Neuronal stem cell (in vitro differentiated cells): ENCODE results near the gene PIGL.
A peak's percentile ranks its signal among the peaks of the same experiment; 100 is the strongest.

Experiments used
- DNase-seq: peaks from one replicate; pipeline ENCODE4 v3.0.0-alpha.2; 2013; ENCODE audit warnings: low spot score
- H2AFZ ChIP-seq: one replicate; pipeline ENCODE4 v1.6.1; 2013; ENCODE audit warnings: mild to moderate bottlenecking, low read length, inconsistent platforms
- H2AK5ac ChIP-seq: 2 replicates; pipeline ENCODE4 v1.6.1; 2013; ENCODE audit warnings: low read depth, mild to moderate bottlenecking, inconsistent platforms, low read length, moderate library complexity, mixed read lengths
- H2BK120ac ChIP-seq: 2 replicates; pipeline ENCODE4 v1.6.1; 2013; ENCODE audit warnings: low read depth, mild to moderate bottlenecking, inconsistent platforms, low read length, moderate library complexity, mixed read lengths
- H2BK12ac ChIP-seq: one replicate; pipeline ENCODE4 v1.6.1; 2013; ENCODE audit warnings: low read length, inconsistent platforms
- H2BK15ac ChIP-seq: 2 replicates; pipeline ENCODE4 v1.6.1; 2013; ENCODE audit warnings: mild to moderate bottlenecking, low read length, inconsistent platforms, mixed read lengths
- H2BK5ac ChIP-seq: one replicate; pipeline ENCODE4 v1.6.1; 2013; ENCODE audit warnings: inconsistent platforms, mild to moderate bottlenecking, low read length, moderate library complexity
- H3K14ac ChIP-seq: one replicate; pipeline ENCODE4 v1.6.1; 2013; ENCODE audit warnings: low read length, inconsistent platforms
- H3K18ac ChIP-seq: 2 replicates; pipeline ENCODE4 v1.6.1; 2013; ENCODE audit warnings: low read length, inconsistent platforms
- H3K23ac ChIP-seq: 2 replicates; pipeline ENCODE4 v1.6.1; 2013; ENCODE audit warnings: low read depth, mild to moderate bottlenecking, mixed read lengths, low read length, inconsistent platforms; ENCODE audit not compliant: poor library complexity
- H3K27ac ChIP-seq: replicated peaks from 3 replicates; pipeline ENCODE4 v1.5.1; 2013; ENCODE audit warnings: low read length, inconsistent platforms
- H3K27me3 ChIP-seq, 3 experiments: 2 replicates each; pipeline ENCODE4 v1.6.1; 2013; ENCODE audit warnings: low read length in 3 of 3, mild to moderate bottlenecking in 2 of 3, inconsistent platforms in 1 of 3, low read depth in 1 of 3, mixed read lengths in 1 of 3, moderate library complexity in 1 of 3; ENCODE audit not compliant: control insufficient read depth in 3 of 3, insufficient read depth in 3 of 3
- H3K36me3 ChIP-seq, 2 donors: replicated peaks in 1 of 2; 2 replicates each; pipeline ENCODE4 v1.6.1; 2013; ENCODE audit warnings: low read length in 2 of 2; ENCODE audit not compliant: control insufficient read depth in 2 of 2, insufficient read depth in 2 of 2
- H3K4ac ChIP-seq: 2 replicates; pipeline ENCODE4 v1.6.1; 2013; ENCODE audit warnings: inconsistent platforms, mild to moderate bottlenecking, low read length, moderate library complexity
- H3K4me1 ChIP-seq, 2 donors: 1 replicate in 1 of 2; 2 replicates in 1 of 2; pipeline ENCODE4 v1.6.1; 2013; ENCODE audit warnings: low read length in 2 of 2, low read depth in 1 of 2; ENCODE audit not compliant: control insufficient read depth in 2 of 2, insufficient read depth in 1 of 2
- H3K4me2 ChIP-seq: one replicate; pipeline ENCODE4 v1.6.1; 2013; ENCODE audit warnings: mild to moderate bottlenecking, low read length, inconsistent platforms; ENCODE audit not compliant: insufficient read depth, poor library complexity, severe bottlenecking
- H3K4me3 ChIP-seq, 2 donors: 2 replicates each; pipeline ENCODE4 v1.5.1; 2013; ENCODE audit warnings: low read length in 2 of 2, mild to moderate bottlenecking in 2 of 2, inconsistent platforms in 1 of 2, moderate library complexity in 1 of 2
- H3K79me1 ChIP-seq: one replicate; pipeline ENCODE4 v1.6.1; 2013; ENCODE audit warnings: low read depth, mild to moderate bottlenecking, inconsistent platforms, low read length, moderate library complexity
- H3K9ac ChIP-seq: one replicate; pipeline ENCODE4 v1.6.1; 2013; ENCODE audit warnings: mild to moderate bottlenecking, low read depth, low read length, inconsistent platforms; ENCODE audit not compliant: poor library complexity
- H3K9me3 ChIP-seq, 2 donors: replicated peaks in 1 of 2; 2 replicates each; pipeline versions ENCODE3 to v1.6.1; 2013; ENCODE audit warnings: low read length in 2 of 2, mild to moderate bottlenecking in 2 of 2, inconsistent platforms in 1 of 2, low read depth in 1 of 2, mixed read lengths in 1 of 2, moderate library complexity in 1 of 2; ENCODE audit not compliant: control insufficient read depth in 2 of 2, insufficient read depth in 1 of 2
- H4K8ac ChIP-seq: one replicate; pipeline ENCODE4 v1.6.1; 2013; ENCODE audit warnings: low read depth, mild to moderate bottlenecking, inconsistent platforms, low read length, moderate library complexity
- H4K91ac ChIP-seq: one replicate; pipeline ENCODE4 v1.6.1; 2013; ENCODE audit warnings: low read length, low read depth, mild to moderate bottlenecking, inconsistent platforms; ENCODE audit not compliant: poor library complexity
- WGBS, 2 donors: extraction: QIAGEN DNeasy Blood & Tissue Kit; methylation state at CpG; one replicate each; pipeline ENCODE4 v1.1.7; 2013; ENCODE audit warnings: missing lambda C conversion rate in 2 of 2, mixed read lengths in 1 of 2; ENCODE audit not compliant: insufficient read length in 2 of 2, insufficient replicate concordance in 1 of 2; ENCODE audit errors: extremely low coverage in 2 of 2; 5-methylcytosine and 5-hydroxymethylcytosine counted together

Gene PIGL

GRCh38 chr17:16285646-16286008 lies 68.6 kb downstream of the PIGL start:
- H3K9ac ChIP-seq = no peak overlapping the region
- peaks cover 11 to 23% of the 10 kb centered on the region in 2 donors for H3K4me1 ChIP-seq
- no peak overlapping the region for H3K18ac ChIP-seq
- H3K23ac ChIP-seq = no peak overlapping the region
- H3K27ac ChIP-seq = no peak overlapping the region
- no CpG with 5 or more reads among the region's 6 CpGs for WGBS, 2 donors
- H3K36me3 ChIP-seq = no peaks in the 10 kb centered on the region
- no peaks in the 10 kb centered on the region for H3K27me3 ChIP-seq
- no peaks in the 10 kb centered on the region for H3K79me1 ChIP-seq
- peak overlapping the region in 1 of 2 donors; percentile 30 for H3K4me3 ChIP-seq
- H3K4me2 ChIP-seq = no peak overlapping the region
- no peak overlapping the region for H2BK120ac ChIP-seq
- no peak overlapping the region for H3K14ac ChIP-seq
- H4K91ac ChIP-seq = no peak overlapping the region
- no peak overlapping the region for H3K4ac ChIP-seq
- no peak for DNase-seq
- H2AK5ac ChIP-seq = no peak overlapping the region
- H2BK5ac ChIP-seq = no peak overlapping the region
- H3K9me3 ChIP-seq = no peaks in the 10 kb centered on the region
- no peak overlapping the region for H2BK15ac ChIP-seq
- H4K8ac ChIP-seq = no peak overlapping the region
- H2AFZ ChIP-seq = peak overlapping the region; percentile 72
- no peak overlapping the region for H2BK12ac ChIP-seq

- Histone ChIP-seq H3K79me1 (no peaks in the 10 kb centered on the region), H2BK5ac (no peak overlapping the region), H3K9ac (no peak overlapping the region), H3K4me1 (peaks cover 11 to 23% of the 10 kb centered on the region in 2 donors), H3K9me3 (no peaks in the 10 kb centered on the region), H4K91ac (no peak overlapping the region), H2AFZ (peak overlapping the region; percentile 72), H2BK12ac (no peak overlapping the region), H3K14ac (no peak overlapping the region), H3K23ac (no peak overlapping the region), H3K27ac (peak overlapping the region; percentile 20), H2BK15ac (no peak overlapping the region), H3K27me3 (no peaks in the 10 kb centered on the region), H2BK120ac (no peak overlapping the region), H3K4me3 (peak overlapping the region in 1 of 2 donors; percentile 30), H2AK5ac (no peak overlapping the region), H3K4me2 (peak overlapping the region; percentile 42), H3K36me3 (no peaks in the 10 kb centered on the region), H4K8ac (no peak overlapping the region), H3K18ac (no peak overlapping the region), H3K4ac (no peak overlapping the region)
- no CpG with 5 or more reads among the region's 26 CpGs for WGBS, 2 donors
- DNase-seq = peak; percentile 30
Observed at GRCh38 chr17:16286009-16286946, 69.3 kb downstream of the PIGL start.

- no peaks in the 10 kb centered on the region for H3K27me3 ChIP-seq
- no peak overlapping the region for H4K8ac ChIP-seq
- H2AK5ac ChIP-seq = no peak overlapping the region
- DNase-seq = no peak
- H3K4me1 ChIP-seq = peaks cover 11 to 23% of the 10 kb centered on the region in 2 donors
- no peak overlapping the region for H3K18ac ChIP-seq
- no peak overlapping the region for H3K23ac ChIP-seq
- H4K91ac ChIP-seq = no peak overlapping the region
- no CpG with 5 or more reads among the region's 10 CpGs for WGBS, 2 donors
- peak overlapping the region; percentile 72 for H2AFZ ChIP-seq
- no peak overlapping the region for H2BK12ac ChIP-seq
- no peak overlapping the region for H3K14ac ChIP-seq
- no peak overlapping the region for H2BK120ac ChIP-seq
- no peak overlapping the region for H3K4ac ChIP-seq
- no peaks in the 10 kb centered on the region for H3K9me3 ChIP-seq
- no peak overlapping the region for H3K4me2 ChIP-seq
- H3K79me1 ChIP-seq = no peaks in the 10 kb centered on the region
- no peak overlapping the region for H2BK15ac ChIP-seq
- no peaks in the 10 kb centered on the region for H3K36me3 ChIP-seq
- no peak overlapping the region for H3K27ac ChIP-seq
- H2BK5ac ChIP-seq = no peak overlapping the region
- H3K9ac ChIP-seq = no peak overlapping the region
- H3K4me3 ChIP-seq = peak overlapping the region in 1 of 2 donors; percentile 30
Observed at GRCh38 chr17:16286947-16287562, 70.0 kb downstream of the PIGL start.

- no CpG with 5 or more reads among the region's 6 CpGs for WGBS, 2 donors
Observed at GRCh38 chr17:16287563-16288027, 70.6 kb downstream of the PIGL start.

More at GRCh38 chr17:16287563-16288027, 70.6 kb downstream of the PIGL start:
- Histone ChIP-seq H2BK5ac (no peak overlapping the region), H3K23ac (no peak overlapping the region), H3K79me1 (no peaks in the 10 kb centered on the region), H3K14ac (no peak overlapping the region), H3K27ac (no peak overlapping the region), H3K27me3 (no peaks in the 10 kb centered on the region), H3K9me3 (no peaks in the 10 kb centered on the region), H3K4me1 (peaks cover 11 to 23% of the 10 kb centered on the region in 2 donors), H2BK12ac (no peak overlapping the region), H3K36me3 (no peaks in the 10 kb centered on the region), H3K4me3 (no peak overlapping the region), H2AFZ (no peak overlapping the region), H3K9ac (no peak overlapping the region), H3K18ac (no peak overlapping the region), H2BK15ac (no peak overlapping the region), H4K91ac (no peak overlapping the region), H3K4ac (no peak overlapping the region), H2AK5ac (no peak overlapping the region), H4K8ac (no peak overlapping the region), H2BK120ac (no peak overlapping the region), H3K4me2 (no peak overlapping the region)
- DNase-seq = no peak
